Osteoblast (primary cell): ENCODE data around the gene MAP3K2. TPM values are rescaled to one million over a fixed set of nuclear protein-coding genes. Genes with fewer than 3 reads are reported as not detected.

Experiments
- DNase-seq: peaks from one replicate; pipeline ENCODE4 v3.0.0; 2011; ENCODE audit warnings: low spot score, mixed read lengths; ENCODE audit not compliant: insufficient read length; ENCODE audit errors: missing footprints
- H2AFZ ChIP-seq: 2 replicates; pipeline ENCODE4 v1.6.0; 2011; ENCODE audit warnings: mild to moderate bottlenecking, low read length
- H3K27ac ChIP-seq: 2 replicates; pipeline ENCODE4 v1.5.1; 2011; ENCODE audit warnings: mild to moderate bottlenecking, low read depth, low read length, moderate library complexity
- H3K27me3 ChIP-seq: 2 replicates; pipeline ENCODE4 v1.6.0; 2012; ENCODE audit warnings: mild to moderate bottlenecking, control low read depth, inconsistent platforms, low read length, moderate library complexity; ENCODE audit not compliant: insufficient read depth
- H3K36me3 ChIP-seq: 2 replicates; pipeline ENCODE4 v1.5.1; 2011; ENCODE audit warnings: mild to moderate bottlenecking, low read length, control low read depth, moderate library complexity; ENCODE audit not compliant: insufficient read depth
- H3K4me1 ChIP-seq: 2 replicates; pipeline ENCODE4 v1.5.1; 2011; ENCODE audit warnings: mild to moderate bottlenecking, low read length, control low read depth, moderate library complexity; ENCODE audit not compliant: insufficient read depth
- H3K4me2 ChIP-seq: 2 replicates; pipeline ENCODE4 v1.6.0; 2011; ENCODE audit warnings: mild to moderate bottlenecking, low read length; ENCODE audit not compliant: insufficient read depth
- H3K4me3 ChIP-seq: fragments of 200-600 bp; sonication (generic); 3 replicates; pipeline ENCODE4 v1.5.1; 2012; ENCODE audit warnings: mild to moderate bottlenecking, low read length, inconsistent platforms; ENCODE audit not compliant: insufficient read depth
- H3K79me2 ChIP-seq: 2 replicates; pipeline ENCODE4 v1.6.0; 2012; ENCODE audit warnings: mild to moderate bottlenecking, low read length, control low read depth, inconsistent platforms; ENCODE audit not compliant: insufficient read depth
- H3K9me3 ChIP-seq: 2 replicates; pipeline ENCODE4 v1.5.1; 2011; ENCODE audit warnings: low read depth, low read length, control low read depth
- H4K20me1 ChIP-seq: 2 replicates; pipeline ENCODE4 v1.6.0; 2012; ENCODE audit warnings: mild to moderate bottlenecking, low read length, control low read depth; ENCODE audit not compliant: insufficient read depth
- CTCF ChIP-seq: IDR thresholded peaks from 2 replicates; pipeline ENCODE4 v1.5.1; 2011; ENCODE audit warnings: mild to moderate bottlenecking, low read depth, low read length, moderate library complexity; ENCODE audit errors: extremely low read depth
- total RNA-seq: library from RNA; depleted of rRNA; stranded (reverse); fragments of >200 nt; gene quantifications from 2 replicates; pipeline ENCODE4 v1.2.3, GENCODE V29; 2012

MAP3K2 gene
- total RNA-seq, 1 donor: 64.1 TPM

- Histone ChIP-seq H2AFZ (no peak overlapping the region), H3K4me3 (no peak overlapping the region), H3K27ac (no peak overlapping the region), H3K36me3 (peaks cover 33% of the 10 kb centered on the region), H3K4me1 (no peaks in the 10 kb centered on the region), H3K9me3 (no peaks in the 10 kb centered on the region), H4K20me1 (peaks cover 2% of the 10 kb centered on the region), H3K4me2 (no peak overlapping the region), H3K79me2 (no peaks in the 10 kb centered on the region), H3K27me3 (no peaks in the 10 kb centered on the region)
- DNase-seq: no peak
- TF ChIP-seq CTCF: no peak
These were observed 61.4 kb downstream of the MAP3K2 start for GRCh38 chr2:127326289-127326945.

GRCh38 chr2:127324635-127325034 lies 63.1 kb downstream of the MAP3K2 start:
- no peak overlapping the region for H3K4me2 ChIP-seq
- peak; percentile 69 for TF ChIP-seq CTCF
- DNase-seq: no peak
- H3K36me3 ChIP-seq: peaks cover 33% of the 10 kb centered on the region
- peaks cover 2% of the 10 kb centered on the region for H4K20me1 ChIP-seq
- H3K27ac ChIP-seq: no peak overlapping the region
- H3K27me3 ChIP-seq: no peaks in the 10 kb centered on the region
- no peaks in the 10 kb centered on the region for H3K79me2 ChIP-seq
- H3K4me1 ChIP-seq: peaks cover 4% of the 10 kb centered on the region
- H3K9me3 ChIP-seq: no peaks in the 10 kb centered on the region
- H3K4me3 ChIP-seq: no peak overlapping the region
- H2AFZ ChIP-seq: no peak overlapping the region

- Histone ChIP-seq H3K36me3 (peaks cover 40% of the 10 kb centered on the region), H3K4me1 (peaks cover 4% of the 10 kb centered on the region), H3K27ac (no peak overlapping the region), H4K20me1 (peaks cover 2% of the 10 kb centered on the region), H3K4me2 (no peak overlapping the region), H3K4me3 (no peak overlapping the region), H3K27me3 (no peaks in the 10 kb centered on the region), H3K9me3 (no peaks in the 10 kb centered on the region), H2AFZ (no peak overlapping the region), H3K79me2 (peaks cover 2% of the 10 kb centered on the region)
- no peak for DNase-seq
- TF ChIP-seq CTCF: no peak
These were observed 66.5 kb downstream of the MAP3K2 start for GRCh38 chr2:127321303-127321702.

GRCh38 chr2:127320586-127321275 lies 67.0 kb downstream of the MAP3K2 start:
- H3K27me3 ChIP-seq: no peaks in the 10 kb centered on the region
- H3K36me3 ChIP-seq: peaks cover 39% of the 10 kb centered on the region
- no peak overlapping the region for H3K4me2 ChIP-seq
- peaks cover 4% of the 10 kb centered on the region for H3K4me1 ChIP-seq
- no peak overlapping the region for H3K4me3 ChIP-seq
- peak; percentile 44 for DNase-seq
- TF ChIP-seq CTCF: no peak
- H2AFZ ChIP-seq: no peak overlapping the region
- no peak overlapping the region for H3K27ac ChIP-seq
- H3K9me3 ChIP-seq: no peaks in the 10 kb centered on the region
- peaks cover 2% of the 10 kb centered on the region for H3K79me2 ChIP-seq
- H4K20me1 ChIP-seq: peaks cover 2% of the 10 kb centered on the region
